ENCODE measurements around the gene THOC5.
"Not testable (repeated sequence)": the region's sequence is repeated elsewhere in the genome, so short reads cannot be mapped to it uniquely, and the experiment has no call there.

DNA sequence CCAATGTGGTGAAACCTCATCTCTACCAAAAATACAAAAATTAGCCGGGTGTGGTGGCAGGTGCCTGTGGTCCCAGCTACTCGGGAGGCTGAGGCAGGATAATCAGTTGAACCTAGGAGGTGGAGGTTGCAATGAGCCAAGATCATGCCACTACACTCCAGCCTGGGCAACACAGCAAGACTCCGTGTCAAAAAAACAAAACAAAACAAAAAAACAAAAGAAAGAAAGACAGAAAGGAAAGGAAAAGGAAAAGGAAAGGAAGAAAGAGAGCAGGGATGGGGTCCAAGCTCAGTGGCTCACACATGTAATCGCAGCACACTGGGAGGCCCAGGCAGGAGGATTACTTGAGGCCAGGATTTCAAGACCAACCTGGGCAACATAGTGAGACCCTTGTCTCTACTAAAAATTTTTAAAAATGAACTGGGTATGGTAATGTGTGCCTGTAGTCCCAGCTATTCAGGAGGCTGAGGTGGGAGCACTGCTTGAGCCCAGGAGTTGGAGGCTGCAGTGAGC lies 32.7 kb upstream of the THOC5 start:
- TF ChIP-seq, protein P1, sequence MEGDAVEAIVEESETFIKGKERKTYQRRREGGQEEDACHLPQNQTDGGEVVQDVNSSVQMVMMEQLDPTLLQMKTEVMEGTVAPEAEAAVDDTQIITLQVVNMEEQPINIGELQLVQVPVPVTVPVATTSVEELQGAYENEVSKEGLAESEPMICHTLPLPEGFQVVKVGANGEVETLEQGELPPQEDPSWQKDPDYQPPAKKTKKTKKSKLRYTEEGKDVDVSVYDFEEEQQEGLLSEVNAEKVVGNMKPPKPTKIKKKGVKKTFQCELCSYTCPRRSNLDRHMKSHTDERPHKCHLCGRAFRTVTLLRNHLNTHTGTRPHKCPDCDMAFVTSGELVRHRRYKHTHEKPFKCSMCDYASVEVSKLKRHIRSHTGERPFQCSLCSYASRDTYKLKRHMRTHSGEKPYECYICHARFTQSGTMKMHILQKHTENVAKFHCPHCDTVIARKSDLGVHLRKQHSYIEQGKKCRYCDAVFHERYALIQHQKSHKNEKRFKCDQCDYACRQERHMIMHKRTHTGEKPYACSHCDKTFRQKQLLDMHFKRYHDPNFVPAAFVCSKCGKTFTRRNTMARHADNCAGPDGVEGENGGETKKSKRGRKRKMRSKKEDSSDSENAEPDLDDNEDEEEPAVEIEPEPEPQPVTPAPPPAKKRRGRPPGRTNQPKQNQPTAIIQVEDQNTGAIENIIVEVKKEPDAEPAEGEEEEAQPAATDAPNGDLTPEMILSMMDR (IDR thresholded peaks at IDR 0.05; ENCODE audit: poor library complexity) = not testable (repeated sequence)
- TF ChIP-seq EZH2phosphoT487 (IDR thresholded peaks at IDR 0.05; ENCODE audit: low read depth, severe bottlenecking, unreplicated experiment); EZH2 (IDR thresholded peaks at IDR 0.05; ENCODE audit: borderline replicate concordance): not testable (repeated sequence)

Measured in hepatocyte (in vitro differentiated cells).